ENCODE results near the gene BMP8B. TPM values are rescaled to one million over a fixed set of nuclear protein-coding genes. Genes with fewer than 3 reads are reported as not detected.

BMP8B gene
- polyA plus RNA-seq, 1 donor from 2014 or later = 0.14 TPM

GRCh38 chr1:39713557-39713956 lies 75.1 kb downstream of the BMP8B start:
- Mint-ChIP-seq H3K27me3 (peaks cover 24% of the 10 kb centered on the region), H3K4me1 (no peaks in the 10 kb centered on the region), H3K27ac (no peak overlapping the region), H3K4me3 (no peak overlapping the region), H3K9me3 (no peaks in the 10 kb centered on the region), H3K36me3 (peaks cover 3% of the 10 kb centered on the region)

- peaks cover 3% of the 10 kb centered on the region for H3K36me3 Mint-ChIP-seq
- no peak overlapping the region for H3K27ac Mint-ChIP-seq
- H3K4me1 Mint-ChIP-seq = no peaks in the 10 kb centered on the region
- H3K9me3 Mint-ChIP-seq = no peaks in the 10 kb centered on the region
- H3K4me3 Mint-ChIP-seq = no peak overlapping the region
- peaks cover 14% of the 10 kb centered on the region for H3K27me3 Mint-ChIP-seq
These were observed 76.7 kb downstream of the BMP8B start for GRCh38 chr1:39711966-39712340.

GRCh38 chr1:39711104-39711965 lies 77.3 kb downstream of the BMP8B start:
- Mint-ChIP-seq H3K4me3 (no peak overlapping the region), H3K27me3 (peaks cover 13% of the 10 kb centered on the region), H3K9me3 (no peaks in the 10 kb centered on the region), H3K36me3 (peaks cover 3% of the 10 kb centered on the region), H3K27ac (no peak overlapping the region), H3K4me1 (no peaks in the 10 kb centered on the region)

- no peaks in the 10 kb centered on the region for H3K9me3 Mint-ChIP-seq
- H3K36me3 Mint-ChIP-seq = peaks cover 3% of the 10 kb centered on the region
- H3K27ac Mint-ChIP-seq = no peak overlapping the region
- no peak overlapping the region for H3K4me3 Mint-ChIP-seq
- H3K4me1 Mint-ChIP-seq = no peaks in the 10 kb centered on the region
- peaks cover 9% of the 10 kb centered on the region for H3K27me3 Mint-ChIP-seq
These were observed 81.2 kb downstream of the BMP8B start for GRCh38 chr1:39707506-39707905.

Other genes with a start within 250 kb of the BMP8B start
- gene PABPC4, start 212.1 kb downstream of the BMP8B start, polyA plus RNA-seq = 29.2 TPM
- not detected for gene HEYL, start 149.2 kb downstream of the BMP8B start, polyA plus RNA-seq
- gene NT5C1A, start 116.8 kb downstream of the BMP8B start, polyA plus RNA-seq = not detected
- 0.29 TPM for gene HPCAL4, start 97.4 kb downstream of the BMP8B start, polyA plus RNA-seq
- gene PPIE, start 50.0 kb downstream of the BMP8B start, polyA plus RNA-seq = 83.7 TPM
- 0.93 TPM for gene OXCT2, start 17.5 kb downstream of the BMP8B start, polyA plus RNA-seq
- gene TRIT1, start 94.6 kb upstream of the BMP8B start, polyA plus RNA-seq = 8.6 TPM
- 0.16 TPM for gene MYCL, start 113.1 kb upstream of the BMP8B start, polyA plus RNA-seq
- 1.5 TPM for gene MFSD2A, start 166.3 kb upstream of the BMP8B start, polyA plus RNA-seq

Data from IgD-negative memory B cell (primary cell).